H1 (cell line): ENCODE results near the gene PHEX. TPM values are rescaled to one million over a fixed set of nuclear protein-coding genes. Genes with fewer than 3 reads are reported as not detected.

ENCODE experiments used
- CHD2 ChIP-seq: IDR thresholded peaks from 2 replicates; pipeline ENCODE4 v1.6.1; 2012; ENCODE audit warnings: low read length, improper control_type of control experiment
- CTBP2 ChIP-seq: IDR thresholded peaks from 2 replicates; pipeline ENCODE4 v1.7.0; 2011; ENCODE audit warnings: borderline replicate concordance, mild to moderate bottlenecking, moderate library complexity, mixed read lengths, low read length; ENCODE audit not compliant: insufficient read depth, insufficient read length
- EZH2 ChIP-seq: fragments of 200-600 bp; sonication (generic); IDR thresholded peaks from 2 replicates; pipeline ENCODE4 v1.7.1; 2012; ENCODE audit warnings: low read depth, mild to moderate bottlenecking, moderate library complexity, low read length, inconsistent platforms; ENCODE audit not compliant: severe bottlenecking
- FOSL1 ChIP-seq: IDR thresholded peaks from 2 replicates; pipeline ENCODE4 v1.6.1; 2011; ENCODE audit warnings: mild to moderate bottlenecking, low read depth, low read length, moderate library complexity; ENCODE audit not compliant: insufficient read depth
- GABPA ChIP-seq: IDR thresholded peaks from 2 replicates; pipeline ENCODE4 v1.6.1; 2011; ENCODE audit warnings: mild to moderate bottlenecking, low read length, moderate library complexity, borderline replicate concordance; ENCODE audit not compliant: insufficient read depth
- SIX5 ChIP-seq: IDR thresholded peaks from 2 replicates; pipeline ENCODE4 v1.6.1; 2011; ENCODE audit warnings: mild to moderate bottlenecking, low read depth, low read length
- polyA plus RNA-seq, 7 experiments: library from polyadenylated mRNA; depleted of rRNA in 3 of 7; stranded (reverse) in 5 of 7; unstranded in 2 of 7; fragments of >200 nt in 5 of 7; fragments of 200-250 nt in 2 of 7; gene quantifications; 1 replicate in 5 of 7; 2 replicates in 1 of 7; 4 replicates in 1 of 7; pipeline versions ENCODE4 v1.2.1 to v1.2.3, GENCODE V29; 2011 to 2013; ENCODE audit warnings: missing spikeins in 2 of 7, mixed read lengths in 2 of 7
- total RNA-seq: library from RNA; stranded (reverse); fragmentation: NEBNext Ultra II Directional; extraction: Animal tissue kit (Norgen Biotek cat#: 25700); gene quantifications from 2 replicates; pipeline ENCODE4 v1.2.1, GENCODE V29; 2021

The PHEX gene
- total and polyA plus RNA-seq, 2 of the 8 experiments (the other 6 are each of a cell fraction or from before 2014, with no cell fraction given), result 0.03 to 0.11 TPM

GRCh38 chrX:22056235-22056634, 24.1 kb downstream of the PHEX start (continued):
- TF ChIP-seq EZH2 (no peak), CTBP2 (no peak), CHD2 (no peak), FOSL1 (no peak), SIX5 (no peak), GABPA (no peak)
- TF ChIP-seq, all 59 proteins: peak for 0
